PC-9 (cell line): ENCODE measurements around the gene SPATA46.

Experiments used
- EZH2 ChIP-seq: fragments of 200-600 bp; sonication (generic); IDR thresholded peaks from 2 replicates; pipeline ENCODE4 v1.8.0; 2017; ENCODE audit warnings: antibody characterized with exemption, low read depth
- TF ChIP-seq, protein P1 (sequence below): fragments of 200-600 bp; sonication (generic); conservative IDR thresholded peaks from 2 replicates; pipeline ENCODE4 v1.6.1; 2017; ENCODE audit warnings: mixed run types, antibody characterized with exemption, mild to moderate bottlenecking, moderate library complexity

- TF ChIP-seq, protein P1, sequence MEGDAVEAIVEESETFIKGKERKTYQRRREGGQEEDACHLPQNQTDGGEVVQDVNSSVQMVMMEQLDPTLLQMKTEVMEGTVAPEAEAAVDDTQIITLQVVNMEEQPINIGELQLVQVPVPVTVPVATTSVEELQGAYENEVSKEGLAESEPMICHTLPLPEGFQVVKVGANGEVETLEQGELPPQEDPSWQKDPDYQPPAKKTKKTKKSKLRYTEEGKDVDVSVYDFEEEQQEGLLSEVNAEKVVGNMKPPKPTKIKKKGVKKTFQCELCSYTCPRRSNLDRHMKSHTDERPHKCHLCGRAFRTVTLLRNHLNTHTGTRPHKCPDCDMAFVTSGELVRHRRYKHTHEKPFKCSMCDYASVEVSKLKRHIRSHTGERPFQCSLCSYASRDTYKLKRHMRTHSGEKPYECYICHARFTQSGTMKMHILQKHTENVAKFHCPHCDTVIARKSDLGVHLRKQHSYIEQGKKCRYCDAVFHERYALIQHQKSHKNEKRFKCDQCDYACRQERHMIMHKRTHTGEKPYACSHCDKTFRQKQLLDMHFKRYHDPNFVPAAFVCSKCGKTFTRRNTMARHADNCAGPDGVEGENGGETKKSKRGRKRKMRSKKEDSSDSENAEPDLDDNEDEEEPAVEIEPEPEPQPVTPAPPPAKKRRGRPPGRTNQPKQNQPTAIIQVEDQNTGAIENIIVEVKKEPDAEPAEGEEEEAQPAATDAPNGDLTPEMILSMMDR, result no peak
- no peak for TF ChIP-seq EZH2
These were observed 8.2 kb downstream of the SPATA46 start for GRCh38 chr1:162368451-162368850.
